HPDE6-E6E7 (cell line): Measurements from ENCODE around the gene GSTM1.
"Not testable (repeated sequence)": the region's sequence is repeated elsewhere in the genome, so short reads cannot be mapped to it uniquely, and the experiment has no call there.

Experiments
- DNase-seq: peaks from one replicate; pipeline ENCODE4 v3.0.0; 2011; ENCODE audit warnings: missing footprints; ENCODE audit errors: extremely low spot score

GSTM1 gene

DNA sequence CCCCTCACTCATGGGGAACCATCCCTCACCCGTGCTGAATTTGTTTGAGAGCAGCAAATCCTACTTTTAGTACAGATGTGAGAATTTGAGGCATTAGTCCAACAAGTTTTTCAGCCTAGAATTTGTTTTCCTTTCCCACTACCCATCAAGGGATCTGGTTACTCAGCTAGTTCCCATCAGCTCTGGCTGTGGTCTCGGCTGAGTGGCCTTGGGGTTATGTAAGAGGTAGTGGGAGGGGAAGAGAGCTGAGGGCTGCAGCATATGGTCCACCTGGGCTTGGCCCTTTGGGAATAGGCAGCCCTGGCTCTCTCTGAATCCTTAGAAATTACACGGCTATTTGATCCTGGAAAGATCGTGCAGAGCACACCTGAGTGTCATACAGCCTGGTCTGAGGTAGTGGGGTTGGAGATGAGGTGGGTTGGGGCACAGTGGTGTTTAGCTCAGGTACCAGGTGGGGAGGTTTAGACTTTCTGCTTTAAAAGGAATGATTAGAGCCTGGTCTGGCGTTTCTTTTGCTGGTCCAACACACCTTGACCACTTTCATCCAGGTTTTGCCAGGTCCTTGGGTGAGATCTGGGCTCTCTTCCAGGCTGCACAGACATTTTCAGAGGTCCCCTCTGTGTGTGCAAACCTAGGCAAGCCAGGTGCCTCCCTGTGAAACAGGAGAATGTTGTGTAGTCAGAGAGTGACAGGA is 27.5 kb upstream of the GSTM1 start:
- no peak for DNase-seq

DNA sequence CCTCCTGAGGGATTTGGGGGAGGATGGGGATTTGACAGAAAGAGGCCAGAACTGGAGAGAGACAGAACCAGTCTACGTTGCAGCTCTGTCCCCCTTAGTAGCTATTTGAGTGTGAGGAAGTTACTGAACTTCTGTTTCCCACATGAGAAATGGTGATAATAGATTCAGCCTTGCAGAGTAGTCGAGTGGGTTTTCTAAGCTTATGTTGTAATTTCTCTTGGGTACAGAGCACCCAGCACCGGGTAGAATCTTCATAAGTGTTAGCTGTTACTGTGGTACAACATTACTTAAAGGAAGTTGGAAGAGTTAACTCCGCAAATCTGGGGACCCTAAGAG is 27.0 kb upstream of the GSTM1 start:
- not testable (repeated sequence) for DNase-seq

DNA sequence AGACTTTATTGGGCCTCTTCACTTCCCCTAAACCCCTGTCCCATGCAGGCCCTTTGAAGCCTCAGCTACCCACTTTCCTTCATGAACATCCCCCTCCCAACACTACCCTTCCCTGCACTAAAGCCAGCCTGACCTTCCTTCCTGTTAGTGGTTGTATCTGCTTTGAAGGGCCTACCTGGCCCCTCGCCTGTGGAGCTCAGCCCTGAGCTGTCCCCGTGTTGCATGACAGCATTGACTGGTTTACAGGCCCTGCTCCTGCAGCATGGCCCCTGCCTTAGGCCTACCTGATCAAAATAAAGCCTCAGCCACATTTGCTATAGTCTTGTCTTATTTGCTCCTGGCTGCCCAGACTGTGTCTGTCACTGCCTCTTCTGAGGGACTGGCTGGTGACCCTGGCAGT is 26.2 kb upstream of the GSTM1 start:
- DNase-seq = no peak

DNA sequence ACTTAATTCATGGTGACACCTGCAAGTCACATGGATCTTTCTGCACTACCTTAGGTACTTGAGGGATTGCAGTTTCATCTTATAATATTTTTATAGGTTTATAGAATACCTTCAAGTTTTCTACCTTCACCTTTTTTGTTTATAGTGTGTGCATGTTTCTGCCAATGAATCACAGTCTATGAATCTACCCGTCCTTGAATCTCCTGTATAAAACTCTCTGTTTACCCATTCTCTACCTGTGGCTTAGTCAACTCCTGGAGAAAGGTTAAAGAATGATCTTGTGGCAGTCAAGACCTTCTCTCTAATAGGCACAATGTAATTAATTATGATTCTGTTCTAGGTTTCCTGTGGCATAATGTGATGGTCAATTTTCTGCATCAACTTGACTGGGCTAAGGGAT is 22.9 kb upstream of the GSTM1 start:
- no peak for DNase-seq

DNA sequence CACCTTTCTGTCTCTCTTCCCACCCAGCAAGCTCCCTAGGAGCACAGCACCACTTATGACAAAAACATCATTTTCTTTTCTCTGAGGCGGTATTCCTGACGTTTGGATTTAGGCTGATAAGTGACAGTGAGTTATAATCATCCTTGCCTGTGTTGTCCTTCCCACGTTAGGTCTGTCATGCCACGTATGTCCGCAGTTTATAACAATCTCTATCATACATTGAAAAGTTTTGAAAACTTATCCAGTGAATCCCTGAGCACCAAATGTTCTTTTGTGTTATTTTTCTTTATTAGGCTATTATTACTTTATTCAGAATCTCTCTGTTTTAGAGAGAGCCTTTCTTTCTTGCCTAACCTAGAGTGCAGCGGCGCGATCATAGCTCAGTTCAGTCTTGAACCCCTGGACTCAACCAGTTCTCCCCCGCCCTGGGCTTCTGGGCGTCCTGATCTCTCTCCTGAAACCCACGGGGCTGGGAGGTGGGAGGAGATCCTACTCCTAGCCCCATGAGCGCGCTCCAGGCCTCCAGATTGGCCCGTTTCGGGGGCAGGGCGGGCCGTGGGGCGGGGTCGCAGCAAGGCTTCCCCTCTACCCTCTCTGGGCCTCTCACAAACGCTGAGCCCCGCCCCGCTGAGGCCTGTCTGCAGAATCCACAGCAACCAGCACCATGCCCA is 20.0 kb upstream of the GSTM1 start, which contains the start of gene GSTM2:
GSTM2 (plus strand) TSS at position 606 of the 671 bp plus-strand sequence; CDS start at position 665, 59 bp downstream.
- no peak for DNase-seq

DNA sequence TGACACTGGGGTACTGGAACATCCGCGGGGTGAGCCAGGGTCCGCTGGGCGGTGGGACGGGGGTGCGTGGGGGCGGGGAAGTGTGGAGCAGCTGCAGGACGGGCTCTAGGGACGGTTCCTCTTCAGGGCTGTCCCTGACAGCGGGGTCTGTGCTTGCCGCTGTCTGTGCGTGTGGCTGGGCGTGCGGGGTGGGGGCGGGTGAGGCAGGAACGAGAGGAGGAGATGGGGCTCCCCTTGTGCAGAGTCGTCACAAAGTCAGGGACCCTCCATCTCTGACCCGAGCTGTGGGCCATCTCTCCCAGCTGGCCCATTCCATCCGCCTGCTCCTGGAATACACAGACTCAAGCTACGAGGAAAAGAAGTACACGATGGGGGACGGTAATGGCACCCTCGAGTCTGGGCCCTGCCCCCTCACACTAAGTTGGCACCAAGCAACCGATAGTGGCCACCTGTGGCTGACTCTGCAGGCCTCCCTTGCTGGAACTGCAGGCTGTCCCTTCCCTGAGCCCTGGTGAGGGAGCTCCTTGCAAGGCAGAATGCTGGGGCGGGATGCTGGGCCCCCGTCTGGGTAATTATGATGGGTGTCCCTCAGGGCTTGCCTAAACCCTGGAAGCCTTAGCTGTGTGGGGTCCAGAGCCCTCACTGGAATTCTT is 19.4 kb upstream of the GSTM1 start:
- no peak for DNase-seq

DNA sequence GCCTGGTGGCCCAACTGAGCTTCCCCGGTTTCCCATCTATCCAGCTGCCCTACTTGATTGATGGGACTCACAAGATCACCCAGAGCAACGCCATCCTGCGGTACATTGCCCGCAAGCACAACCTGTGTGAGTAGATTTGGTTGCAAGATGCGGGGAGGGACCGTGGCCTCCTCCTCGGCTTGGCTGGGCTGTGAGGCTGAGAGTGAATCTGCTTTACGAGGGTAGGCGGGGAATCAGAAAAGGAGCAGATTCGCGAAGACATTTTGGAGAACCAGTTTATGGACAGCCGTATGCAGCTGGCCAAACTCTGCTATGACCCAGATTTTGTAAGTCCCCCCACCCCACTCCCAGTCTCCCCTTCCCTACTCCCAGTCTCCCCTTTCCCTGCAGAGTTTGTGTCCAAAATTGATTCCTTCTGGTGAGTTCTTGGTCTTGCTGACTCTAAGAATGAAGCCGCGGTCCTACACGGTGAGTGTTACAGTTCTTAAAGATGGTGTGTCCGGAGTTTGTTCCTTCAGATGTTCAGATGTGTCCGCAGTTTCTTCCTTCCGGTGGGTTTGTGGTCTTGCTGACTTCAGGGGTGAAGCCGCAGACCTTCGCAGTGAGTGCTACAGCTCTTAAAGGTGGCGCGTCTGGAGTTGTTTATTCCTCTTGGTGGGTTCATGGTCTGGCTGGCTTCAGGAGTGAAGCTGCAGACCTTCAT is 18.2 kb upstream of the GSTM1 start:
- no peak for DNase-seq

DNA sequence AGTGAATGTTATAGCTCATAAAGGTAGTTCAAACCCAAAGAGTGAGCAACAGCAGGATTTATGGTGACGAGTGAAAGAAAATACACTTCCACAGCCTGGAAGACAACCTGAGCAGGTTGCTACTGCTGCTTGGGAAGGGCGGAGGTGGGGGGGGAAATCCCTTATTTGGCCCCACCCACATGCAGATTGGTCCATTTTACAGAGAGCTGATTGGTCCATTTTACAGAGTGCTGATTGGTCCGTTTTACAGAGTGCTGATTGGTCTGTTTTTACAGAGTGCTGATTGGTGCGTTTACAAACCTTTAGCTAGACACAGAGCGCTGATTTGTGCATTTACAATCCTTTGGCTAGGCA is 17.7 kb upstream of the GSTM1 start:
- DNase-seq = not testable (repeated sequence)

DNA sequence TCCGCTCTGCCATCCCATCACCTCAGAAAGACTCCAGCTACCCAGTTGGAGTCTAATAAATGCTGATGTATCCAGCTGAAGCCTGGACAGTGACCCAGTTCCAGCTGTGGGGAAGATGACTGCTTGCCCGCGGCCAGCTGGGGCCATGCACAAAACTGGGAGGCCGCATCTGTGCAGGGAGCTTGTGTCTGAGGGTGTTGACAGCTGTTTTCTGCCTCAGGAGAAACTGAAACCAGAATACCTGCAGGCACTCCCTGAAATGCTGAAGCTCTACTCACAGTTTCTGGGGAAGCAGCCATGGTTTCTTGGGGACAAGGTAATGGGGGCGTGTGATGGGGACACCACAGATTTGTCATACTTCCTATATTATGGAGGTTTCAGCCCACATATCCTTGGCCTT is 16.6 kb upstream of the GSTM1 start:
- DNase-seq = no peak

DNA sequence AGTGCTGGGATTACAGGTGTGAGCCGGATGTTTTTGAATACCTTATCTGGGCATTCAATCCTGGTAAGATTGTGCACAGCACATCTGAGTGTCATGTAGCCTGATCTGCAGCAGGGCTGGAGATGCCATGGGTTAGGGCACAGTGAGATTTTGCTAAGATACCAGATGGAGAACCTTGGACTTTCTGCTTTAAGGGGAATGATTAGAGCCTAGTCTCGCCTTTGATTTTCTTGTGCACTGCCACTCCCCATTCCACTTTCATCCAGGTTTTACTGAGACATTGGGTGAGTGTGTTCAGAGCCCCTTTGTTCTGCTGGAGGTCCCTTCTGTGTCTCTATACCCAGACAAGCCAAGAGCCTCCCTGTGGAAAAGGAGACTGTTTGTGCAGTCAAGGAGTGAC is 13.8 kb upstream of the GSTM1 start:
- DNase-seq = not testable (repeated sequence)

DNA sequence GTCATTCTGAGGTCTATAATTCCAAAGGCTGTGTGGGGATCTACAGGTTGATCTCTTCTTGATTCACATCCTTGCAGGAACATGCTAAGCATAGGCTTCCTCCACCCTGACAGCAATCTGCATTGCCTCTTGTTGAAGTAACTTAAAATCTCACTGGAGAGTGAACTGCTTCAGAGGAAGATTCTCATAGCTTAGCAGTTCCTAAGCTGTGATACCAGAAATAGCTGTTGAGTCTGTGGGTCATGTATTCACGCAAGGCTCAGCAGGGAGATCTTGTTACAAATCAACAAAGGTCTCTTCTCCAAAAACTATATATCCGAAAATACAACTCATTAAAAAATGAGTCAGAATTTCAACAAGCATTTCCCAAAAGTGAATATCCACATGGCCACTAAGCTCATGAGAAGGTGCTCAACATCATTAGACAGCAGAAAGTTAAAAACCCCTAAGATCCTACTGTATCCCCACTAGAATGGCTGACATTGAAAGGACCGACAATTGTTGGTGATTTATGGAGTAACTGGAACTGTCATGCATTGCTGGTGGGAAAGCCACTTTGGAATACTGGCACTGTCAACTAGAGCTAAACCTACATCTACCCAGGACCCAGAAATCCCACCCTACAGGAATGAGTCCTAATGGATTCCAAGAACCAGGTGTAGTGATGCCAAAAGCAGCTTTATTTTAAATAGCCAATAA is 10.8 kb upstream of the GSTM1 start:
- DNase-seq = not testable (repeated sequence)

DNA sequence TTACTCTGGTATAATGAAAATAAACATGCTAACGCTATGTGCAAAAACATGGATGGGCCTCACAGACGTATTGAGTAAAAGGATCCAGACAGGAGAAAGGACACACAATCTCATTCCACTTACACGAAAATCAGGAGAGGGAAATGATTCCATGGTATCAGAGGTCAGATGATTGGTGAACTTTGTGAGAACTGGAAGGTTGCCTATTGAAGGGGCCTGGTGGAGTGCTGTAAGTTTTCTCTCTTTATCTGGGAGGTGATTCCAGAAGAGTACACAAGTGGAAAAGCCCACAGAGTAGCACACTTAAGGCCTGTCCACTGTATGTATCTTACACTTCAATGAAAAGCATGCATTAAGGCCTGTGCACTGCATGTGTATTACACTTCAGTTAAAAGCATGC is 10.2 kb upstream of the GSTM1 start:
- DNase-seq = no peak

DNA sequence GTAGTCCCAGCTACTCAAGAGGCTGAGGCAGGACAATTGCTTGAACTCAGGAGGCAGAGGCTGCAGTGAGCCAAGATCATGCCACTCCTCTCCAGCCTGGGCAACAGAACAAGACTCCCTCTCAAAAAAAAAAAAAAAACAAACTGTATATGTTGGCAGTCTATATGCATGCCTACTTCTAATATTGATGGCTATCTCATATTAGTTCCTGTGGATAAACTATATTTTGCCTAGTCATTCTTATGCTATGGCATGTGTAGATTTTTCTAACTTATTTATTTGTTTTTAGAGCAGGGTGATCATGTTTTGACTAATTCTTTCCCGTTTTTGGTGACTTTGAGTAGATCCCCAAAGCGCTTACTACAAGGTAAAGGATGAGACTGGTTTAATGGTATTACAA is 9.0 kb upstream of the GSTM1 start:
- DNase-seq = not testable (repeated sequence)

DNA sequence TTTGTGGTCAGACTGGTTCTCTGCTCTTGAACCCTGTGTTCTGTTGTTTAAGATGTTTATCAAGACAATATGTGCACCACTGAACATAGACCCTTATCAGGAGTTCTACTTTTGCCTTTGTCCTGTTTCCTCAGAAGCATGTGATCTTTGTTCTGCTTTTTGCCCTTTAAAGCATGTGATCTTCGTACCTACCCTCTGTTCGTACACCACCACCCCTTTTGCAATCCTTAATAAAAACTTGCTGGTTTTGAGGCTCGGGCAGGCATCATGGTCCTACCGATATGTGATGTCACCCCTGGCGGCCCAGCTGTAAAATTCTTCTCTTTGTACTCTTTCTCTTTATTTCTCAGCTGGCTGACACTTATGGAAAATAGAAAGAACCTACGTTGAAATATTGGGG is 2.8 kb upstream of the GSTM1 start:
- not testable (repeated sequence) for DNase-seq

DNA sequence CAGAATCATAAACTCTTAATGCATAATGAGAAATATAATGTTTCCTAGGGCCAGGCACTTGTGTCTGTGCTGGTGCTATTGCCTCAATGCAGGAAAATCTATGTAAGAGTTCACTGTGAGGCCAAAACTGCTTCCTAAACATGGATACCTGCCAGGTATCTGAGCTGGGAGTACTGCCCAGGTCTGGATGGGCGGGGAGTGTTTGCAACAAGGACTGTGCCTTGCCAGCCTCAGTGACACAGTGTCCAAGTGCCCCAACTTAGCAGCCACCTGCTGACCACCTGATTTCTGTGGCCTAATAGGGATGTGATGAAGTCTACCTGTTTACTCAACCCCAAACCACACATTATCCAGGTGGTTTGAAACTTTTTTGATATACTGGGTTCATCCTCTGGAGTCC is 2.2 kb upstream of the GSTM1 start:
- DNase-seq = not testable (repeated sequence)

DNA sequence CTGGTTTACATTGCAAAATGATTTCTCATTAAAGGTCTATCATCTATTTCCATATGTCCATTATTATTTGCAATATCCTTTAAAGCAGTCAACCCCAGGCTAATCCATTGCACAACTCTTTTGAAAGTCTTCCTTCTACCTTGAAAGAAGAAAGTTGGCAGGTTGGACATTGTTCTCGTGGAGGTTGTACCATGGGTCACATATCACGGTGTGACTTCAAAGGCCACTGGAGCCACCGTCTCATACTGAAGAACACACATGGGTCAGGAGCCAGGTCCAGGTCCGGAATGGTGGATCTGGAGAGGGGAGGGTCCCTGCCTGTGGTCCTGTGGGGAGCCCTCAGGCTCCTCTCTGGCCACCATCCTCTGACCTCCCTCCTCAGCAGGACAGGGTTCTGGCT is 1.7 kb upstream of the GSTM1 start:
- DNase-seq = not testable (repeated sequence)

DNA sequence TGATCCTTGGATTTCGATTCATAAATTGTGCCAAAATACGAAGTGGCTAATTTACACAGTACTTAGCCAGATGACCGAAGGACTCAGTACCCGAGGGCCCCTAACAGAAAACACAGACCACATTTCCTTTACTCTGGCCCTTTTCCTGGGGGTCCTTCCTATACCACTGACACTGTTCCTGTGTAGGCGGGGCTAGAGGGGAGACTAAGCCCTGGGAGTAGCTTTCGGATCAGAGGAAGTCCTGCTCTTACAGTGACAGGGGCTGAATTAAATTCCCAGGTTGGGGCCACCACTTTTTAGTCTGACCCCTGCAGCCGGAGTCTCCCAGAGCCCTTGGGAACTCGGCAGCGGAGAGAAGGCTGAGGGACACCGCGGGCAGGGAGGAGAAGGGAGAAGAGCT is 508 bp upstream of the GSTM1 start:
- DNase-seq = not testable (repeated sequence)

DNA sequence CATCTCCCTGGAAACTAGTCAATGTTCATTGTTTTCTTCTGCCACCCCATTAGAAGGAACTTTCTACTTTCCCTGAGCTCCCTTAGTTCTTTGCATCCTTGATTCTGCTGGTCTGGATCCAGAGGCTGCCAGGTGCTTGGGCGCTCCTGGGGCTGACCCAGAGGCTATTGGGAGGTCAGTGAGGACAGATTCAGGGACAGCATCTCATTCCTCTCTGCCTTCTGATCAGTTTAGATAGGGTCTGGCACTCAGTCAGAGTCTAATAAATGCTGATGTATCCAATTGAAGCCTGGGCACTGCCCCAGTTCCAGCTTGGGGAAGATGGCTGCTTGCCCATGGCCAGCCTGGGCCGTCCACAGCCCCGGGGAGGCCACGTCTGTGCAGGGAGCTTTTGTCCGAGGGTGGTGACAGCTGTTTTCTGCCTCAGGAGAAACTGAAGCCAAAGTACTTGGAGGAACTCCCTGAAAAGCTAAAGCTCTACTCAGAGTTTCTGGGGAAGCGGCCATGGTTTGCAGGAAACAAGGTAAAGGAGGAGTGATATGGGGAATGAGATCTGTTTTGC is 2.3 kb downstream of the GSTM1 start:
- no peak for DNase-seq

DNA sequence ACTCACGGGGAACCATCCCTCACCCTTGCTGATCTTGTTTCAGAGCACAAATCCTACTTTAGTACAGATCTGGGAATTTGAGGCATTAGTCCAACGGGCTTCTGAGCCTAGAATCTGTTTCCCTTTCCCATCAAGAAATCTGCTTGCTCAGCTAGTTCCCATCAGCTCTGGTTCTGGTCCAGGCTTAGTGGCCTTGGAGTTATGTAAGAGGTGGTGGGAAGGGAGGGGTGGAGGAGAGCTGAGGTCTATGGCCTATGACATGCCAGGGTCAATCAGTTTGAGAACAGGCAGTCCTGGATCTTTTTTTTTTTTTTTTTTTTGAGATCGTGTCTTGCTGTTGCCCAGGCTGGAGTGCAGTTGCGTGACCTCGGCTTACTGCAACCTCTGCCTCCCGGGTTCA is 4.1 kb downstream of the GSTM1 start:
- DNase-seq = no peak

DNA sequence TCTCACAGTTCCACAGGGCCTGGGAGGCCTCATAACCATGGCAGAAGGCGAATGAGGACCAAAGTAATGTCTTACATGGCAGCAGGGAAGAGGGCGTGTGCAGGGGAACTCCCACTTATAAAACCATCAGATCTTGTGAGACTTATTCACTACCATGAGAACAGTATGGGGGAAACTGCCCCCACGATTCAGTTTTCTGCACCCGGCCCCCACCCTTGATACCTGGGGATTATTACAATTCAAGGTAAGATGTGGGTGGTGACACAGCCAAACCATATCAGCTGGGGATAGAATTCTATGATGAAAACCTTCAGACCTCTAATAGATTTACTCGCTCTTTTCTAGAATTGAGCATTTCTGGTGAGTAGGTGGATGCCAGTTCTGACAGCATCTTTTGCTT is 6.8 kb downstream of the GSTM1 start:
- not testable (repeated sequence) for DNase-seq

DNA sequence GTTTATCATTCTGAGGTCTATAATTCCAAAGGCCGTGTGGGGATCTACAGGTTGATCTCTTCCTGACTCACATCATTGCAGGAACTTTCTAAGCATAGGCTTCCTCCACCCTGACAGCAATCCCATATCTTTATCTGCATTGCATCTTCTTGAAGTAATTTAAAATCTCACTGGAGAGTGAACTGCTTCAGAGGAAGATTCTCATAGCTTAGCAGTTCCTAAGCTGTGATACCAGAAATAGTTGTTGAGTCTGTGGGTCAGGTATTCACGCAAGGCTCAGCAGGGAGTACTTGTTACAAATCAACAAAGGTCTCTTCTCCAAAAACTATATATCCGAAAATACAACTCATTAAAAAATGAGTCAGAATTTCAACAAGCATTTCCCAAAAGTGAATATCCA is 7.5 kb downstream of the GSTM1 start:
- DNase-seq = not testable (repeated sequence)

DNA sequence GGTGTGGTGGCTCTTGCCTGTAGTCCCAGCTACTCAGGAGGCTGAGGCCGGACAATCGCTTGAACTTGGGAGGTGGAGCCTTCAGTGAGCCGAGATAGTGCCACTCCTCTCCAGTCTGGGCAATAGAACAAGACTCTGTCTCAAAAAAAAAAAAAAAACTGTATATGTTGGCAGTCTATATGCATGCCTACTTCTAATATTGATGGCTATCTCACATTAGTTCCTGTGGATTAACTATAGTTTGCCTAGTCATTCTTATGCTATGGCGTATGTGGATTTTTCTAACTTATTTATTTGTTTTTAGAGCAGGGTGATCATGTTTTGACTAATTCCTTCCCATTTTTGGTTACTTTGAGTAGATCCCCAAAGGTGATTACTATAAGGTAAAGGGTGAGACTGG is 9.4 kb downstream of the GSTM1 start:
- DNase-seq = no peak
